GM12875 (cell line): ENCODE measurements around the gene SH2D2A.

Experiments used
- H3K4me3 ChIP-seq: one replicate; pipeline ENCODE4 v1.5.1; 2011; ENCODE audit warnings: low read depth, low read length, control low read depth
- CTCF ChIP-seq: IDR thresholded peaks from 2 replicates; pipeline ENCODE4 v1.5.1; 2011; ENCODE audit warnings: low read depth, mild to moderate bottlenecking, control low read depth, inconsistent platforms, low read length, moderate library complexity, borderline replicate concordance; ENCODE audit not compliant: insufficient read depth

Gene SH2D2A

DNA sequence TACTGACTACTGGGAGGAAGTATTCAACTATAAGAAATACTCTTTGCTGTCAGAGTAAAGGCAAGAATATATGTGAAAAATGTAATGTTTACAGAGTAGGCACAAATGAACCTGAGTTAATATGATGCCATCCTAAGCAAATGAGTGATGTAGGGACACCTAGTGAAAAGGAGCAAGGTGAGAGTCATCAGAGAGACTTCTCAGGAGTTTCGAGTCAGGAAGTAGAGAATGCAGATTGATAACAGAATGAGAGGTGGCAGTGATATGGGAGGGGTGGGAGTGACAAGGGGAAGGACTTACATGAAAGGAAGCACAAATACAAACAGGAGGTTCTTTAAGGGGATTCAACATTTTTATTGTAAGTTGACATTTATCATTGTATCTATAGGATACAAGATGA, 39.1 kb downstream of the SH2D2A start:
- no peak overlapping the region for H3K4me3 ChIP-seq
- TF ChIP-seq CTCF: no peak

DNA sequence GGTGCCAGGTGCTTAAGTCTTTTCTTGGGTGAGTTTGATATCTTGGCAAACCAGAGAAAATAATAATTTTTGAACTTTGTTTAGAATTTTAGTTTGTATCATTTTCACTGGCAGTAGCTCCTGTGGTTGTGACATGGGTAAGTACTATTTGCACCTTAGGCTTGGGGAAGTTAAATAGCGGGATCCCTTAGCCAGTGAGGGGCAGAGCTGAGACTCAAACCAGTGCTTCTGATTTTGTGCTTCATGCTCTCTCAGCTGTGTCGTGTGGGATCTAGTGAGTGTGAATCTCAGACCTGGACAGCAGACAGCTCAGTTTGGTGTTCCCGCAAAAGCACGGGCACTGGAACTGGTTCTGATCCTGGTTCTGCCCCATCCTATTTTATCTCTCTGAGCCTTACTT, 39.7 kb downstream of the SH2D2A start:
- no peak for TF ChIP-seq CTCF
- no peak overlapping the region for H3K4me3 ChIP-seq

DNA sequence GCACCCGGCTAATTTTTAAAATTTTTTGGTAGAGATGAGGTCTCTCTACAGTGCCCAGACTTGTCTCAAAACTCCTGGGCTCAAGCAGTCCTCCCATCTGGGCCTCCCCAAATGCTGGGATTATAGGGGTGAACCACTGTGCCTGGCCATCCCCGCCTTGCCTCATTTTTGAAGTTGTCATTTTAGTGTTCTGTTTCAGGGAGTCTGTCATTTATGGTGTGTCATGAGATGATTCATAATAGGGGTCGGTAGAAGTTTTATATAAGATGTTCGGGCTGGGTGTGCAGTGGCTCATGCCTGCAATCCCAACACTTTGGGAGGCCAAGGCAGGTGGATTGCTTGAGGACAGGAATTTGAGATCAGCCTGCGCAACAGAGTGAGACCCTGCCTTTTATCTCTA, 40.8 kb downstream of the SH2D2A start:
- no peak overlapping the region for H3K4me3 ChIP-seq
- TF ChIP-seq CTCF: no peak

- no peak for TF ChIP-seq CTCF
- H3K4me3 ChIP-seq: no peak overlapping the region
These were observed 43.0 kb downstream of the SH2D2A start for GRCh38 chr1:156773607-156774006.

DNA sequence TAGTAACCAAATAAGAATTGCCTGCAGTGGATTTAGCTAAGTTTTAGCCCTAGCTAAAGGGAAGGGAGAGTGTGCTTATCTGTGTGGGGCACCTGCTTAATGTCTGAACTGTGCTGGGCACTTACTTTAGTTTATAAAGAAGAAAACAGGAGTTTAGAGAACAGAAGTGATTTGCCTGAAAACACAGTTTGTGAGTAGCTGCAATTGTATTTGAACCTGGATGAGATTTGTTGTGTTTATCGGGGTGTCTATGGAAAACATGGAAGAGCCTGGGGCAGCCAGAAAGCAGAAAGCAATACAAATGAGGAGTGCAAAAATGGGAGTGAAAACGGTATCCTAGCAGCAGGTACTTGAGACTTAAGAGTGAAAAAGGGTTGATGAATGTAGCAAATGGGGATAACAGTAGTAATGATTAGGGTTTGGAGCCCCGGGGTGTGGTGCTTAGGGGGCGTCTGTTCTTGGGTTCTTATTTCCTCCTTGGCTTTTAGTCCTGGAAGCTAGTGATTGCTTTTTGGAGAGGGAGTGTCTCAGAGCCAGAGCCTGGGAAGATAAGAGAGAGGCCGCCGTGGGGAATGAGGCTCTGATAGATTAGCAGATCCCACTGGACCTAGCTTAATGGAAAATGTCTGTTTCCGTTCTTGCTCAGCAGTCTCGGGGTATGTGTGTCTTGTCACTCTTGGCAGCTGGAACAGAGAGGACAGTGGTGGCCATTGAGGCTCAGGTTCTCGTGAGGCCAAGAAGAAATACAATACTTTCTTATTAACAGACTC, 43.7 kb downstream of the SH2D2A start:
- no peak overlapping the region for H3K4me3 ChIP-seq
- no peak for TF ChIP-seq CTCF

DNA sequence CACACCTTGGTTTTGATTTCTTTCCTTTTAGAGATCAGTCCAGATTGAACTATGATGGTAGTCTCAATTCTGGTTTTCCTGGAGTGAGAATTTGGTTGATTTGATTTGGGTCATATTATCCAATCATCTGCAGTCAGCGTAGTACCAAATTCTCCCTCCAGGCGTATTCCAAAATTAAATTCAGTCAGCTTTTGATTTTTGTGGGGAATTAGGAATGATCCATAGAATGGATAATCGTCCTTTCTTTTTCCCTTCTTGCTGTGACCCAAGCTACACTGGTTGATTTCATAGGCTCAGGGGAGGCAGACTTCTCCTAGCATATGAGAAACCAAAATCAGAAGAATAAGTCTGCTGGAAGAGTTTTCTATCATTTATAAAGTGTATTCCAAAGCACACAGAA, 44.4 kb downstream of the SH2D2A start:
- TF ChIP-seq CTCF: no peak
- no peak overlapping the region for H3K4me3 ChIP-seq

- TF ChIP-seq CTCF: no peak
- peak overlapping the region; percentile 98 for H3K4me3 ChIP-seq
These were observed 47.9 kb downstream of the SH2D2A start for GRCh38 chr1:156768610-156769295.
